ENCODE results near the gene RELB.
"Not testable (repeated sequence)": the region's sequence is repeated elsewhere in the genome, so short reads cannot be mapped to it uniquely, and the experiment has no call there.

RELB gene

GRCh38 chr19:44988896-44989556, 12.2 kb upstream of the RELB start:
- Histone ChIP-seq H3K9ac (ENCODE audit: low read length) (no peak overlapping the region), H3K9me3 (ENCODE audit: control insufficient read depth, low read depth, low read length) (no peaks in the 10 kb centered on the region), H3K27ac (ENCODE audit: low read length) (no peak overlapping the region), H3K4me3 (ENCODE audit: low read length) (no peak overlapping the region), H3K36me3 (ENCODE audit: control insufficient read depth, low read depth, low read length) (peaks cover 43% of the 10 kb centered on the region), H3K27me3 (ENCODE audit: control insufficient read depth, insufficient read depth, low read length) (no peaks in the 10 kb centered on the region), H3K4me1 (ENCODE audit: control insufficient read depth, low read depth, low read length) (no peaks in the 10 kb centered on the region)

GRCh38 chr19:44990459-44990858, 10.8 kb upstream of the RELB start:
- no peaks in the 10 kb centered on the region for H3K4me1 ChIP-seq (ENCODE audit: control insufficient read depth, low read depth, low read length)
- no peak overlapping the region for H3K4me3 ChIP-seq (ENCODE audit: low read length)
- peaks cover 31% of the 10 kb centered on the region for H3K36me3 ChIP-seq (ENCODE audit: control insufficient read depth, low read depth, low read length)
- no peak overlapping the region for H3K9ac ChIP-seq (ENCODE audit: low read length)
- H3K9me3 ChIP-seq (ENCODE audit: control insufficient read depth, low read depth, low read length) = no peaks in the 10 kb centered on the region
- H3K27me3 ChIP-seq (ENCODE audit: control insufficient read depth, insufficient read depth, low read length) = no peaks in the 10 kb centered on the region
- H3K27ac ChIP-seq (ENCODE audit: low read length) = no peak overlapping the region

- no peaks in the 10 kb centered on the region for H3K9me3 ChIP-seq (ENCODE audit: control insufficient read depth, low read depth, low read length)
- no peak overlapping the region for H3K27ac ChIP-seq (ENCODE audit: low read length)
- no peaks in the 10 kb centered on the region for H3K4me1 ChIP-seq (ENCODE audit: control insufficient read depth, low read depth, low read length)
- H3K9ac ChIP-seq (ENCODE audit: low read length) = no peak overlapping the region
- H3K36me3 ChIP-seq (ENCODE audit: control insufficient read depth, low read depth, low read length) = peaks cover 29% of the 10 kb centered on the region
- H3K4me3 ChIP-seq (ENCODE audit: low read length) = no peak overlapping the region
- H3K27me3 ChIP-seq (ENCODE audit: control insufficient read depth, insufficient read depth, low read length) = no peaks in the 10 kb centered on the region
These were observed 10.3 kb upstream of the RELB start for GRCh38 chr19:44990966-44991365.

- no peak overlapping the region for H3K9ac ChIP-seq (ENCODE audit: low read length)
- no peaks in the 10 kb centered on the region for H3K27me3 ChIP-seq (ENCODE audit: control insufficient read depth, insufficient read depth, low read length)
- H3K4me1 ChIP-seq (ENCODE audit: control insufficient read depth, low read depth, low read length) = no peaks in the 10 kb centered on the region
- H3K4me3 ChIP-seq (ENCODE audit: low read length) = no peak overlapping the region
- H3K36me3 ChIP-seq (ENCODE audit: control insufficient read depth, low read depth, low read length) = peaks cover 21% of the 10 kb centered on the region
- no peak overlapping the region for H3K27ac ChIP-seq (ENCODE audit: low read length)
- no peaks in the 10 kb centered on the region for H3K9me3 ChIP-seq (ENCODE audit: control insufficient read depth, low read depth, low read length)
These were observed 8.7 kb upstream of the RELB start for GRCh38 chr19:44992336-44993163.

GRCh38 chr19:44993526-44993925, 7.7 kb upstream of the RELB start:
- Histone ChIP-seq H3K27ac (ENCODE audit: low read length) (no peak overlapping the region), H3K9ac (ENCODE audit: low read length) (no peak overlapping the region), H3K36me3 (ENCODE audit: control insufficient read depth, low read depth, low read length) (peaks cover 16% of the 10 kb centered on the region)

GRCh38 chr19:44993926-44994537, 7.2 kb upstream of the RELB start:
- Histone ChIP-seq H3K36me3 (ENCODE audit: control insufficient read depth, low read depth, low read length) (peaks cover 16% of the 10 kb centered on the region), H3K27ac (ENCODE audit: low read length) (no peak overlapping the region), H3K4me3 (ENCODE audit: low read length) (no peak overlapping the region), H3K9me3 (ENCODE audit: control insufficient read depth, low read depth, low read length) (no peaks in the 10 kb centered on the region), H3K9ac (ENCODE audit: low read length) (no peak overlapping the region), H3K27me3 (ENCODE audit: control insufficient read depth, insufficient read depth, low read length) (no peaks in the 10 kb centered on the region), H3K4me1 (ENCODE audit: control insufficient read depth, low read depth, low read length) (no peaks in the 10 kb centered on the region)

More at GRCh38 chr19:44993526-44993925, 7.7 kb upstream of the RELB start:
- Histone ChIP-seq H3K4me3 (ENCODE audit: low read length) (no peak overlapping the region), H3K9me3 (ENCODE audit: control insufficient read depth, low read depth, low read length) (no peaks in the 10 kb centered on the region), H3K4me1 (ENCODE audit: control insufficient read depth, low read depth, low read length) (no peaks in the 10 kb centered on the region), H3K27me3 (ENCODE audit: control insufficient read depth, insufficient read depth, low read length) (no peaks in the 10 kb centered on the region)

GRCh38 chr19:44998025-44998424, 3.2 kb upstream of the RELB start:
- no peaks in the 10 kb centered on the region for H3K9me3 ChIP-seq (ENCODE audit: control insufficient read depth, low read depth, low read length)
- no peaks in the 10 kb centered on the region for H3K4me1 ChIP-seq (ENCODE audit: control insufficient read depth, low read depth, low read length)
- no peak overlapping the region for H3K27ac ChIP-seq (ENCODE audit: low read length)
- no peak overlapping the region for H3K9ac ChIP-seq (ENCODE audit: low read length)
- H3K4me3 ChIP-seq (ENCODE audit: low read length) = no peak overlapping the region
- H3K36me3 ChIP-seq (ENCODE audit: control insufficient read depth, low read depth, low read length) = no peaks in the 10 kb centered on the region
- H3K27me3 ChIP-seq (ENCODE audit: control insufficient read depth, insufficient read depth, low read length) = no peaks in the 10 kb centered on the region

GRCh38 chr19:44999131-44999925, 1.9 kb upstream of the RELB start:
- not testable (repeated sequence) for H3K9ac ChIP-seq (ENCODE audit: low read length); H3K9me3 ChIP-seq (ENCODE audit: control insufficient read depth, low read depth, low read length); H3K27ac ChIP-seq (ENCODE audit: low read length); H3K36me3 ChIP-seq (ENCODE audit: control insufficient read depth, low read depth, low read length); H3K4me3 ChIP-seq (ENCODE audit: low read length); H3K27me3 ChIP-seq (ENCODE audit: control insufficient read depth, insufficient read depth, low read length); H3K4me1 ChIP-seq (ENCODE audit: control insufficient read depth, low read depth, low read length)

GRCh38 chr19:45000665-45001064, 599 bp upstream of the RELB start:
- not testable (repeated sequence) for H3K9ac ChIP-seq (ENCODE audit: low read length); H3K9me3 ChIP-seq (ENCODE audit: control insufficient read depth, low read depth, low read length); H3K4me3 ChIP-seq (ENCODE audit: low read length); H3K27me3 ChIP-seq (ENCODE audit: control insufficient read depth, insufficient read depth, low read length); H3K27ac ChIP-seq (ENCODE audit: low read length); H3K4me1 ChIP-seq (ENCODE audit: control insufficient read depth, low read depth, low read length); H3K36me3 ChIP-seq (ENCODE audit: control insufficient read depth, low read depth, low read length)

GRCh38 chr19:45003485-45003884, 2.2 kb downstream of the RELB start:
- peaks cover 4% of the 10 kb centered on the region for H3K36me3 ChIP-seq (ENCODE audit: control insufficient read depth, low read depth, low read length)
- H3K4me3 ChIP-seq (ENCODE audit: low read length) = no peak overlapping the region
- H3K9ac ChIP-seq (ENCODE audit: low read length) = no peak overlapping the region
- no peaks in the 10 kb centered on the region for H3K4me1 ChIP-seq (ENCODE audit: control insufficient read depth, low read depth, low read length)
- no peak overlapping the region for H3K27ac ChIP-seq (ENCODE audit: low read length)
- no peaks in the 10 kb centered on the region for H3K27me3 ChIP-seq (ENCODE audit: control insufficient read depth, insufficient read depth, low read length)
- no peaks in the 10 kb centered on the region for H3K9me3 ChIP-seq (ENCODE audit: control insufficient read depth, low read depth, low read length)

GRCh38 chr19:45005787-45006186, 4.5 kb downstream of the RELB start:
- no peaks in the 10 kb centered on the region for H3K9me3 ChIP-seq (ENCODE audit: control insufficient read depth, low read depth, low read length)
- H3K27me3 ChIP-seq (ENCODE audit: control insufficient read depth, insufficient read depth, low read length) = no peaks in the 10 kb centered on the region
- no peak overlapping the region for H3K4me3 ChIP-seq (ENCODE audit: low read length)
- H3K27ac ChIP-seq (ENCODE audit: low read length) = no peak overlapping the region
- no peaks in the 10 kb centered on the region for H3K4me1 ChIP-seq (ENCODE audit: control insufficient read depth, low read depth, low read length)
- peaks cover 4% of the 10 kb centered on the region for H3K36me3 ChIP-seq (ENCODE audit: control insufficient read depth, low read depth, low read length)
- no peak overlapping the region for H3K9ac ChIP-seq (ENCODE audit: low read length)

Measured in iPS-18a (cell line).